Measurements from ENCODE around the gene UPK1A. TPM values are rescaled to one million over a fixed set of nuclear protein-coding genes. Genes with fewer than 3 reads are reported as not detected.

UPK1A gene
- total RNA-seq, 2 donors from 2014 or later: 0.37 to 0.46 TPM

GRCh38 chr19:35696835-35697234, 30.5 kb downstream of the UPK1A start:
- H3K9me3 ChIP-seq (ENCODE audit: control insufficient read depth, low read length): no peaks in the 10 kb centered on the region
- no peaks in the 10 kb centered on the region for H3K36me3 Mint-ChIP-seq (ENCODE audit: low read depth)
- no peaks in the 10 kb centered on the region for H3K27me3 ChIP-seq (ENCODE audit: control insufficient read depth, insufficient read depth, low read length, poor library complexity, severe bottlenecking)
- no peaks in the 10 kb centered on the region for H3K4me1 Mint-ChIP-seq
- H3K27ac Mint-ChIP-seq: no peak overlapping the region
- no peak overlapping the region for H3K4me3 Mint-ChIP-seq
- no peak overlapping the region for H3K27ac ChIP-seq (ENCODE audit: low read depth, low read length)
- DNase-seq: no peak
- H3K27me3 Mint-ChIP-seq (ENCODE audit: insufficient read depth): peaks cover 5% of the 10 kb centered on the region
- no peak overlapping the region for H3K9ac ChIP-seq (ENCODE audit: extremely low read depth, low read length, poor library complexity, severe bottlenecking)
- no peak overlapping the region for H3K4me3 ChIP-seq (ENCODE audit: low read length)
- H3K36me3 ChIP-seq (ENCODE audit: control insufficient read depth, insufficient read depth, low read length): no peaks in the 10 kb centered on the region
- TF ChIP-seq CTCF (conservative IDR thresholded peaks at IDR 0.05): no peak
- no peaks in the 10 kb centered on the region for H3K9me3 Mint-ChIP-seq
- H3K4me1 ChIP-seq (ENCODE audit: control insufficient read depth, insufficient read depth, low read length): no peaks in the 10 kb centered on the region
- 87 to 89% methylated on average over 3 to 4 of the region's 4 CpGs for WGBS, 2 experiments (ENCODE audit: insufficient coverage in 1 of 2, insufficient read length in 1 of 2)

- no peaks in the 10 kb centered on the region for H3K4me1 ChIP-seq (ENCODE audit: control insufficient read depth, insufficient read depth, low read length)
- Mint-ChIP-seq H3K27ac (peak overlapping the region; percentile 90), H3K4me1 (peaks cover 2% of the 10 kb centered on the region), H3K27me3 (ENCODE audit: insufficient read depth) (peaks cover 26% of the 10 kb centered on the region), H3K36me3 (ENCODE audit: low read depth) (no peaks in the 10 kb centered on the region), H3K4me3 (peak overlapping the region; percentile 57), H3K9me3 (no peaks in the 10 kb centered on the region)
- H3K9ac ChIP-seq (ENCODE audit: extremely low read depth, low read length, poor library complexity, severe bottlenecking): peak overlapping the region; percentile 25
- peaks cover 11% of the 10 kb centered on the region for H3K27me3 ChIP-seq (ENCODE audit: control insufficient read depth, insufficient read depth, low read length, poor library complexity, severe bottlenecking)
- no peak overlapping the region for H3K27ac ChIP-seq (ENCODE audit: low read depth, low read length)
- H3K9me3 ChIP-seq (ENCODE audit: control insufficient read depth, low read length): no peaks in the 10 kb centered on the region
- peak overlapping the region; percentile 85 for H3K4me3 ChIP-seq (ENCODE audit: low read length)
- 1 to 6% methylated on average over 7 to 50 of the region's 50 CpGs for WGBS, 2 experiments (ENCODE audit: insufficient coverage in 1 of 2, insufficient read length in 1 of 2)
- TF ChIP-seq CTCF (conservative IDR thresholded peaks at IDR 0.05): no peak
- no peaks in the 10 kb centered on the region for H3K36me3 ChIP-seq (ENCODE audit: control insufficient read depth, insufficient read depth, low read length)
- peak; percentile 99 for DNase-seq
Observed at GRCh38 chr19:35702223-35703012, 36.1 kb downstream of the UPK1A start.

- Histone ChIP-seq H3K9me3 (ENCODE audit: control insufficient read depth, low read length) (no peaks in the 10 kb centered on the region), H3K36me3 (ENCODE audit: control insufficient read depth, insufficient read depth, low read length) (no peaks in the 10 kb centered on the region), H3K27ac (ENCODE audit: low read depth, low read length) (no peak overlapping the region), H3K9ac (ENCODE audit: extremely low read depth, low read length, poor library complexity, severe bottlenecking) (no peak overlapping the region), H3K4me1 (ENCODE audit: control insufficient read depth, insufficient read depth, low read length) (no peaks in the 10 kb centered on the region), H3K4me3 (ENCODE audit: low read length) (no peak overlapping the region), H3K27me3 (ENCODE audit: control insufficient read depth, insufficient read depth, low read length, poor library complexity, severe bottlenecking) (peaks cover 11% of the 10 kb centered on the region)
- peak; percentile 71 for DNase-seq
- H3K4me1 Mint-ChIP-seq: peaks cover 2% of the 10 kb centered on the region
- WGBS, 2 experiments (ENCODE audit: insufficient coverage in 1 of 2, insufficient read length in 1 of 2): 68 to 70% methylated on average over 5 to 8 of the region's 9 CpGs
- peak overlapping the region; percentile 57 for H3K4me3 Mint-ChIP-seq
- no peaks in the 10 kb centered on the region for H3K36me3 Mint-ChIP-seq (ENCODE audit: low read depth)
- TF ChIP-seq CTCF (conservative IDR thresholded peaks at IDR 0.05): no peak
- peaks cover 26% of the 10 kb centered on the region for H3K27me3 Mint-ChIP-seq (ENCODE audit: insufficient read depth)
- no peak overlapping the region for H3K27ac Mint-ChIP-seq
- no peaks in the 10 kb centered on the region for H3K9me3 Mint-ChIP-seq
Observed at GRCh38 chr19:35703343-35703742, 37.0 kb downstream of the UPK1A start.

Measured in endodermal cell (in vitro differentiated cells).